ENCODE measurements around the gene LSMEM2.

LSMEM2 gene

GRCh38 chr3:50286322-50287227 is 7.7 kb downstream of the LSMEM2 start:
- no peak for DNase-seq

- no peak for DNase-seq
Observed at GRCh38 chr3:50287262-50287661, 8.4 kb downstream of the LSMEM2 start.

DNA sequence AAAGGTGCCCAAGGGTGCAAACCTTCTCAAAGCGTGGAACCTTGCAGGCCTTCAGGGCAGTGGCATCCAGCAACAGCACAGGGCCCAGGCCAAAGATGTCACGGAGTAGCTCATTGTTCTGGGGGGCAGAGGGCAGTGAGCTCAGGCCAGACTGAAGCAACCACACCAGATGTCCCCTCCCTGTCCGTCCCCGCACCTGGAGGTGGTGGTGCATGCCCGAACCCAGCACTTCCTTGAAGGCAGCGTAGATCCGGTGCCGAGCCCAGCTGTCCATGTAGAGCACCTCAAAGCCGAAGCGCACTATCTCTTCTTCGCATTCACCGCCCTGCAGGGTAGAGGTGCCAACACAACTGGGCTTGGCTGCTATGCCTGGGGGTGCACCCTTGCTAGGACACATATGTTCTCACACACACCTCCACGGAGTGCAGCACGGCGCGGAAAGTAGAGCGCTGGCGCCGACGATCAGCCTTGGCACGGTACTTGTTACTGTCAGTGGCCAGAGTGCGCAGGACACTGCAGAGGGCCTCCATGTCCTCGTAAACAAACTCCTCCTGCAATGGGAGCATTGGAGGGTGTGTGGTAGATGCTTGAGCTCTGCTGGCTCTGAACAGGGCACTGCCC is 9.6 kb downstream of the LSMEM2 start:
- no peak for DNase-seq

- no peak for DNase-seq
Observed at GRCh38 chr3:50289130-50289529, 10.2 kb downstream of the LSMEM2 start.

DNA sequence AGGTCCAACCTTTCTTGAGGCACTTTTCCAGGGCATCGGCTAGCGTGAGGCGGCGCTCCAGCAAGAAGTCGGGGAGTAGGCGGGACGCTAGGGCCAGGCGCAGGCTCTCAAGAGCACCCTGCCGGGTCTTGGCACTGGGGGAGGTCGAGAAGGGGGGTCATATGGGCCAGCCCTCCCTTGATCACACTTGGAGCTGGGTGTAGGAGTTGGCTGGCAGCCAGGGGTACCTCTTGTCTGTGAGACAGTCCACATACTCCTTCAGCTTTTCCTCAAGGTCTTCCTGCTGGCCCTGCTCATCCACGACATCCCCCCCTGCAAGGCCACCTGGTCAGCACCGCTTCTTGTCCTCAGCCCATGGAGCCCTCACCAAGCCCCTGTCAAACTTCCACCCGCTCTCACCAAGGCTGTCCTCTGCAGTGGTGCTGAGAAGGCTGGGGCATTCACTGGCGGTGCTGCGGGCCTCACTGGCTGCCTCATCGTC is 11.3 kb downstream of the LSMEM2 start:
- no peak for DNase-seq

- DNase-seq: peak; percentile 84 to 93 (median 91)
Observed at GRCh38 chr3:50292159-50293078, 13.5 kb downstream of the LSMEM2 start, which contains the start of gene IFRD2. Gene IFRD2 (minus strand): TSS chr3:50292429. CDS start chr3:50292274, 155 bp downstream.

DNA sequence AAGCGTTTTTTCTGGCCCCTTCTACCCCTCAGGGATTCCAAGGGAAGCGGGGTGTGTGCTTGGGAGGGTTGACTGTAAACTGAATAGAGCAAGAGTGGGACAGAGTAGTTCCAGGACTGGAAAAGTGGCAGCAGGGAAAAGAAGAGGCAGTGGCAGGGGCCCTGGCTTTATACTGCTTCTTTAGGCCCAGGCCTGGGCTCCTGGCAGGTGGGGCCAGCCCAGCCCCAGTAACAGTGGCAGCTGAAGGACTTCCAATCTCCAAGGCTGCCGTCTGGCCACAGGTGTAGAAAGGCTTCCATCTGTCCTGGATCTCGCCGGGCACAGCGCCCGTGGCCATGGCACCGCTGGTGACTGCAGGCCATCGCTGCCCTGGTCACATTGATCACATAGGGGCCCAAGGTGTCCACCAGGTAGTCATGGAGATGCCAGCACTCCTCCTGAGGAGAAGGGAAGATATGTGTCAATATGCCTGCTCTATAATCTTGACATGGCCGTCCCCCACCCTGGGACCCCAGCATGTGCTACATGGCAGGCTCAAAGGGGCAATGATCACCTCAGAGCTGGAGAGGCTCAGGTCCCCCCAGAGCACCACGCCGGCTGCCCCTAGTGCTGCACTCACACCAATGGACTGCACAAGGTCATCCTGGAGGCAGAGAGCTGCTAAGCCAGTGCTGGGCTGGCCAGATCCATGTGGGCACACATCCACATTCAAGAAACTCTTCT is 14.4 kb downstream of the LSMEM2 start:
- DNase-seq: no peak

DNA sequence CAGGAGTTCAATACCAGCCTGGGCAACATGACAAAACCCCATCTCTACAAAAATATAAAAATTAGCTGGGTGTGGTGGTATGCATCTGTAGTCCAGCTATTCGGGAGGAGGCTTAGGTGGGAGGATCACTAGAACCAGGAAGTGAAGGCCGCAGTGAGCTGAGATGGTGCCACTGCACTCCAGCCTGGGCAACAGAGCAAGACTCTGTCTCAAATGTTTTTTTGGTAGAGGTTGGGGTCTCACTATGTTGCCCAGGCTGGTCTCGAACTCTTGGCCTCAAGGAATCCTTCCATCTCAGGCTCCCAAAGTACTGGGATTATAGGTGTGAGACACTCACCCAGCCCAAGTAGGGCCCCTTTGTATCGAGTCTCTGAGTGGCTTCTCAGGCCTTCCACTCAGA is 15.2 kb downstream of the LSMEM2 start:
- DNase-seq: no peak

DNA sequence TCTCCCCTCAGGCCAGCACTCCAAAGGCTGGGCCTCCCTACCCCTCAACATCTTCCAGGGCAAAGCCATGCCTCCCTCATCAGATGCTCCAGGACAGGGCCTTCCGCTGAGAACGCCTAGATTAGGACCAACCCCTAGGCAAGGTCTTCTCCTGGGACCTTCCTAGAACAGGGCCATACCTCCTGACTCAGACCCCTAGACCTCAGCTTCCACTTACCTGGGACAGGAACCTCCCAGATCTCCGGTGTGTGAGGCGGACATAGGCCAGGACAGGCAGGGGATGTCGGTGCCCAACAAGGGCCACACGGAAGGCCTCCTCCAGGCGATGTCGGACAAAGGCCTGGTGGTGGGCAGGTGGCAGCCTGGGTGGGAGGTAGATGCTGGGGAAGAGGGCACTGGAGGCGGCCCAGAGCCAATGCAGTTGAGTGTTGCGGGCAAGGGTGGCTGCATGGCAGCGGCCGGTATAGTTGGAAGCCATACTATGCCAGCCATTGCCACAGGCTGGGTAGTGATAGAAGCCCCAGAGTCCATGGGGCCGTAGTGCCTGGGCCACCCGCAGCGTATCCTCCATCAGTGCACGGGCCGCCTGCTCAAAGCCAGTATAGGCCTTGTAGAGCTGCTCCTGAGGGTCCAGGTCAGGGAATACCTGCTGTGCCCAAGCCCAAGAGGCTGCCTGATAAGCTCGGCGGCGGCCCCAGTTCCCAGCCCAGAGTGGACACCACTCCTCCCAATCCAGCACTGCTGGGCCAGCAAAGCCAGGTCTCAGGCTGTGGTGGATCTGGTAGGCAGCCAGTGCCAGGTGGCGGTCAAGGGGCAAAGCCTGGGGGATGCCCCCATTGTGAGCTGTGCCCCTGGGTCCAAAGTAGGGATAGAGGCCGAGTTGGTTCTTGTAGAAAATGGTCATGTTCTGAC is 15.9 kb downstream of the LSMEM2 start:
- DNase-seq: no peak

GRCh38 chr3:50295553-50296431 is 16.9 kb downstream of the LSMEM2 start:
- no peak for DNase-seq

DNA sequence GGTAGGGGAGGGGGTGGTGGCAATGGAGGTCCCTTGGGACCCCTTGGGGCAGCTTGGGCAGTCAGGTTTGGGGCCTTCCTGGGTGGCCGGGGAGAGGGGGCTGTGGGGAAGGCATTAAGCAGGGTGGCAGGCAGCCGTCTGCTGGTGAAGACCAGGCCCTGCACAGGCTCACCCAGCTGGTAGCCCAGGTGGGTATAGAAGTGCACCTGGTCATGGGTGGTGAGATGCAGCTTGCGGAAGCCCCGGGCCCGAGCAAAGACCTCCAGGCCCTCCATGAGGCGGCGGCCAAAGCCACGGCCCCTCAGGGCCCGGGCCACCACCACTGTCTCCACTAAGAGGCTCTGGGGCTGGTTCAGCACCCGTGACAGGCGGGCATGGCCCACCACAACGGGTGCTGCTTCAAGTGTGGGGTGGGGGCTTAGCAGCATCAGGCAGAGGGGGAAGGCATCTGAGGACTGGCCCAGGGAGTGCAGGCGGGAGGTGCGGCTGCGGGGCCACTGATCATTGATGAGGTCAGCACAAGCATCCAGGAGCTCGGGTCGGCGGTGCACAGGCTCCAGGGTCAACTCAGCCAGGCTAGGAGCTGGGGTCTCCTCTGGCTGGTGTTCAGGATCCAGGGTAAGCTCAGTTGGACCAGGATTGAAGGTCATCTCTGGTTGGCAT is 18.0 kb downstream of the LSMEM2 start:
- no peak for DNase-seq

- no peak for DNase-seq
Observed at GRCh38 chr3:50297384-50297775, 18.5 kb downstream of the LSMEM2 start.

GRCh38 chr3:50297896-50298725 is 19.2 kb downstream of the LSMEM2 start:
- no peak for DNase-seq

DNA sequence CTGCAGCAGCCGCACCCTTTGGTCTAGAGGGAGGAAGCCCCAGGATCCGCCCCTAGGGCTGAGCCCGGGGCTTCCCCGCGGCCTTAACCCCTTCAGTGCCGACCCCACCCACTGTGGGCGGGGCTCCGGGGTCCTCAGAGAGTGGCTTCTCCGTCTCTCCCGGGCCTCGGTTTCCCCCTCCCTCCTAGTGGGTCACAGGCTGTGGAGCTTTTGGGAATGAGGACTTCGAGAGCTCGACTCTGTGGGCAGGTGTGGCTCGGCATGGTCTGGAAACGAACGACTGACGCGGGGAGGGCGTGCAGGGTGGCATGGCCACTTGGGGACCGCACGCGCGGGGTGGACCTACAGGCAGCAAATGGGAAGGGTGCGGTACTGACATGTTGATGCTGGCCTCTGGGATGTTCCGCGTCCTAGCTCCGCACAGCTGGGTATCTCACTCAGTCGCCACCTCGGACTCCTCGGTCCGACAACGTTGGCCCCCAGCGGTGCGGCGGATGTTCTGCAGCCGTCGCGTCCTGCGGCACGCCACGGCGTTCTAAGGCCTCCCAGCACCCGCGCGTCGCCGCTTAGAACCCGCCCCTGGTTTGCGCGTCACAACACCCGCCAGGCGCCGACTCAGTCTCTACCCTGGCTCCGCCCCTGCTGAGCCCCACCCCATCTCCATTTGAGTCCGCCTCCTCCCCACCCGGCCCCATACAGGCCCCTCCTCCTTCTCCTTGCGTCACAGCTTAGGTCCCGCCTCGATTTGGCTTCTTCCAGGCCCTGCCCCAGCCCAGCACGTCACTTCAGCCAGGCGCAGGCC is 20.1 kb downstream of the LSMEM2 start, which contains the start of the genes HYAL3 and NAA80:
Gene HYAL3 (minus strand): TSS at position 570 of the 802 bp plus-strand sequence. CDS start 3,803 bp downstream, outside the sequence.
Gene NAA80 (minus strand): TSS at position 570 of the 802 bp plus-strand sequence. CDS start 1,942 bp downstream, outside the sequence.
- peak; percentile 98 for DNase-seq

DNA sequence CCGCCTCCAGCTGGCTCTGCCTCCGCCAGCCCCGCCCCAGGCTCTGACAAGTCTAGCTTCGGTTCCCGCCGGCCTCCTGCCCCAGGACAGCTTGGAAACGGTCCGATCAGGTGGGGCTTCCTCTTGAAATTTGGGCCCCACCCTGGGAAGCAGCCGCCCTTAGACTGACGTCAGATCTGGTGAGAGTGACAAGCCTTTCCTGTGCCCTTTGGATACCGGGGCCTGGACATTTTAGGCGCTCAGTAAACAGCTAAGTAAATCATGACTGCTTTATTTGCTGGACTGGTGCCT is 20.7 kb downstream of the LSMEM2 start:
- DNase-seq: no peak

DNA sequence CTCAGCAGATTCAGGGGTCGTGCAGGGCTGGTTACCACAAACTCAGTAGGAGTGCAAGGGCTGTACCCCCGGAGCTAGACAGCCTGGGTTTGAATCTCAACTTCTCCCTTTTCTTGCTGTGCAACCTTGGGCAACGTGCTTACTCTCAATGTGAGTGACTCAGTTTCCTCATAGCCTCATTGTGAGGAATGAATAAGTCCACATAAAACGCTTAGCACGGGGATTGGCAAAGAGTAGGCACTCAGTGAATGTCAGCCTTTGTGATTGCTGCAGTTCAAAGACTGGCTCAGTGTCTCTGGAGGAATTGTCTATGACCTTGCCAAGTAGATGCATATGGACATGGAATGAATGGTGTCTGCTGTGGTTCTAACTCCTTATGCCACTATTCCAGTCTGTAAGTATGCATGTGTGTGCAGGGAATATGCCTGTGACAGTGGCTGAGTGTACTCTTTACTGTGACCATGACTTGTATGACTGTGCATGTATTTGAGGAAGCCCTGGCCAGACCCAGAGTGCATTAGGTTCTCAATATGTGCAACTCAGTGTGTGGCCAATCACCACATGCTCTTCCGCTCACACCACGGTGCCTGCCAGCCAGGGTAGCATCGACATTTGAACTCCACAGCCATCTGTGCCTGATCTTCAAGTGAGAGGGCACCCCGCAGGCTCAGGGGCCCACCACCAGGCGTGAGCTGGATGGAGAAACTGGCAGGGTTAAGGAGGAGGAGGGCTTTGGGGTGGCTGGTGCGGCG is 21.2 kb downstream of the LSMEM2 start:
- no peak for DNase-seq
